A549 (cell line): ENCODE data around the gene PDE3A. TPM values are rescaled to one million over a fixed set of nuclear protein-coding genes. Genes with fewer than 3 reads are reported as not detected.

Experiments
- ATAC-seq, 2 experiments: fragments of 200-7000 bp in 1 of 2; fragments of >200 bp in 1 of 2; cut with Nextera tagmentation in 1 of 2; cut with Tn5 transposase in 1 of 2; 3 replicates each; pipeline versions ENCODE4 v1.8.0 to v1.9.1; 2018 to 2020; ENCODE audit warnings: mild to moderate bottlenecking in 1 of 2, moderate library complexity in 1 of 2
- CTCF ChIA-PET: fragments of 300-600 bp; sonication (Branson Sonifier 250); formaldehyde crosslinking; extraction: SDS; loops from one replicate; lab custom pipeline; 2021; ENCODE audit warnings: antibody characterized with exemption, inconsistent platforms; lab: Yijun Ruan, JAX
- POLR2A ChIA-PET: fragments of 350-600 bp; formaldehyde crosslinking; extraction: SDS; loops from one replicate; lab custom pipeline; 2021; ENCODE audit warnings: antibody characterized with exemption, inconsistent platforms; lab: Yijun Ruan, JAX
- DNase-seq, 2 experiments: peaks; one replicate each; pipeline versions ENCODE4 v3.0.0 to v3.0.0-alpha.2; 2011 to 2016; ENCODE audit warnings: low read depth in 1 of 2, low spot score in 1 of 2
- FAIRE-seq: peaks from 2 replicates; lab custom pipeline; 2011; peaks lifted over from hg19 to GRCh38; lab: Jason Lieb, UNC
- H3K27ac ChIP-seq, 2 experiments: fragments of >200 bp; sonication (Bioruptor Twin); formaldehyde crosslinking; 3 replicates each; pipeline ENCODE4 v1.5.1; 2016 to 2017
- H3K4me1 ChIP-seq: fragments of >200 bp; sonication (Bioruptor Twin); formaldehyde crosslinking; 3 replicates; pipeline ENCODE4 v1.6.1; 2016
- H3K4me2 ChIP-seq: fragments of >200 bp; sonication (Bioruptor Twin); formaldehyde crosslinking; 3 replicates; pipeline ENCODE4 v1.6.1; 2016
- H3K4me3 ChIP-seq: fragments of >200 bp; sonication (Bioruptor Twin); formaldehyde crosslinking; 3 replicates; pipeline ENCODE4 v1.5.1; 2016
- H3K9me3 ChIP-seq: fragments of >200 bp; sonication (Bioruptor Twin); formaldehyde crosslinking; 3 replicates; pipeline ENCODE4 v1.6.1; 2016
- ATOH8 ChIP-seq: fragments of 250-450 bp; sonication (Bioruptor Pico); IDR thresholded peaks from 2 replicates; pipeline ENCODE4 v1.5.0; 2020; ENCODE audit warnings: low read depth, mild to moderate bottlenecking, moderate library complexity
- CBX2 ChIP-seq: fragments of 200-600 bp; sonication (generic); IDR thresholded peaks from 2 replicates; pipeline ENCODE4 v1.6.1; 2016; ENCODE audit warnings: low read depth, mild to moderate bottlenecking, borderline replicate concordance
- CBX8 ChIP-seq: fragments of 200-600 bp; sonication (generic); IDR thresholded peaks from 2 replicates; pipeline ENCODE4 v1.6.1; 2016
- CEBPB ChIP-seq, 2 experiments: fragments of >200 bp in 1 of 2; sonication (Bioruptor Twin) in 1 of 2; formaldehyde crosslinking in 1 of 2; IDR thresholded peaks; 2 replicates each; pipeline ENCODE4 v1.6.1; 2012 to 2016
- CTCF ChIP-seq: fragments of >200 bp; sonication (Bioruptor Twin); formaldehyde crosslinking; IDR thresholded peaks from 3 replicates; pipeline ENCODE4 v1.5.1; 2016
- EHMT2 ChIP-seq: fragments of 200-600 bp; sonication (generic); IDR thresholded peaks from 2 replicates; pipeline ENCODE4 v1.6.1; 2016; ENCODE audit warnings: antibody characterized with exemption, low read depth, mild to moderate bottlenecking, moderate library complexity
- ELK1 ChIP-seq: fragments of 150-350 bp; IDR thresholded peaks from 2 replicates; pipeline ENCODE4 v1.6.1; 2014; ENCODE audit warnings: low read depth, mild to moderate bottlenecking, low read length
- EP300 ChIP-seq, 2 experiments: fragments of >200 bp; sonication (Bioruptor Twin); formaldehyde crosslinking; IDR thresholded peaks; 2 replicates in 1 of 2; 3 replicates in 1 of 2; pipeline ENCODE4 v1.6.1; 2016 to 2017
- ESRRA ChIP-seq: fragments of 150-350 bp; IDR thresholded peaks from 2 replicates; pipeline ENCODE4 v1.6.1; 2014; ENCODE audit warnings: mild to moderate bottlenecking, low read length, borderline replicate concordance
- HDAC2 ChIP-seq: fragments of 200-600 bp; sonication (generic); IDR thresholded peaks from 2 replicates; pipeline ENCODE4 v1.6.1; 2016
- HMGXB4 ChIP-seq: fragments of 250-450 bp; sonication (Bioruptor Pico); IDR thresholded peaks from 2 replicates; pipeline ENCODE4 v1.5.0; 2021; ENCODE audit warnings: mild to moderate bottlenecking, moderate library complexity, borderline replicate concordance
- HOXB13 ChIP-seq: fragments of 250-450 bp; sonication (Bioruptor Pico); IDR thresholded peaks from 2 replicates; pipeline ENCODE4 v1.5.0; 2020; ENCODE audit warnings: low read depth, mild to moderate bottlenecking, moderate library complexity
- KDM1A ChIP-seq: fragments of 200-600 bp; sonication (generic); IDR thresholded peaks from 2 replicates; pipeline ENCODE4 v1.6.1; 2016; ENCODE audit warnings: low read depth, mild to moderate bottlenecking
- KDM5A ChIP-seq: fragments of 200-600 bp; sonication (generic); IDR thresholded peaks from 2 replicates; pipeline ENCODE4 v1.6.1; 2016; ENCODE audit warnings: antibody characterized with exemption, mild to moderate bottlenecking
- MAX ChIP-seq: IDR thresholded peaks from 2 replicates; pipeline ENCODE4 v1.6.1; 2012
- NFE2L2 ChIP-seq: fragments of 150-350 bp; conservative IDR thresholded peaks from 2 replicates; pipeline ENCODE4 v1.6.1; 2014; ENCODE audit warnings: low read length
- PBX3 ChIP-seq: IDR thresholded peaks from 2 replicates; pipeline ENCODE4 v1.6.1; 2012
- RARB ChIP-seq: fragments of 250-450 bp; sonication (Bioruptor Pico); IDR thresholded peaks from 2 replicates; pipeline ENCODE4 v1.8.0; 2021; ENCODE audit warnings: mild to moderate bottlenecking, moderate library complexity
- RCOR1 ChIP-seq: fragments of 150-350 bp; IDR thresholded peaks from 2 replicates; pipeline ENCODE4 v1.6.1; 2014; ENCODE audit warnings: antibody characterized with exemption, low read length, low read depth
- REST ChIP-seq: fragments of 200-600 bp; sonication (generic); IDR thresholded peaks from 2 replicates; pipeline ENCODE4 v1.6.1; 2016; ENCODE audit warnings: antibody characterized with exemption, mild to moderate bottlenecking, moderate library complexity
- RNF2 ChIP-seq: fragments of 200-600 bp; sonication (generic); IDR thresholded peaks from 2 replicates; pipeline ENCODE4 v1.6.1; 2016; ENCODE audit warnings: low read depth, mild to moderate bottlenecking, antibody characterized with exemption, moderate library complexity, borderline replicate concordance
- TFCP2L1 ChIP-seq: fragments of 250-450 bp; sonication (Bioruptor Pico); IDR thresholded peaks from 2 replicates; pipeline ENCODE4 v1.5.0; 2021; ENCODE audit warnings: mild to moderate bottlenecking
- TP53 ChIP-seq: fragments of 250-450 bp; sonication (Bioruptor Pico); IDR thresholded peaks from 2 replicates; pipeline ENCODE4 v1.5.0; 2021; ENCODE audit warnings: mild to moderate bottlenecking, moderate library complexity
- ZFP36 ChIP-seq: fragments of 450-650 bp; IDR thresholded peaks from 2 replicates; pipeline ENCODE4 v1.6.1; 2014; ENCODE audit warnings: borderline replicate concordance; ENCODE audit not compliant: partially characterized antibody
- WGBS: methylation state at CpG from one replicate; pipeline ENCODE4 v1.1.6; 2017; ENCODE audit errors: missing lambda C conversion rate; 5-methylcytosine and 5-hydroxymethylcytosine counted together
- polyA plus RNA-seq, 4 experiments: library from polyadenylated mRNA; depleted of rRNA in 3 of 4; stranded (reverse); fragments of >200 nt; fragmentation: RNase III in 1 of 4; extraction: RNeasy Plus Mini Kit Qiagen cat#74134 plus additional on column Dnase treatment in 1 of 4; gene quantifications; 2 replicates in 3 of 4; 3 replicates in 1 of 4; pipeline ENCODE4 v1.2.3, GENCODE V29; 2011 to 2017

PDE3A gene
- polyA plus RNA-seq, 2 of the 4 experiments (the other 2 are of a cell fraction) = 7.6 to 12.7 TPM

GRCh38 chr12:20495997-20496396 lies 127.7 kb downstream of the PDE3A start:
- ATAC-seq (no peak), DNase-seq (no peak), FAIRE-seq (no peak)
- 91% methylated on average over 1 of the region's 1 CpG for WGBS
- TF ChIP-seq RNF2 = no peak
- TF ChIP-seq PBX3 = no peak
- no peak for TF ChIP-seq EP300 (IDR thresholded peaks at IDR 0.05)
- no peak for TF ChIP-seq REST
- TF ChIP-seq ZFP36 = no peak
- TF ChIP-seq EHMT2 = no peak
- no peak for TF ChIP-seq RARB
- no peak for TF ChIP-seq KDM1A
- no peak for TF ChIP-seq CBX8
- TF ChIP-seq KDM5A = no peak
- TF ChIP-seq HDAC2 = no peak
- TF ChIP-seq ATOH8 (CRISPR knock-in tag) = no peak
- peaks cover 8% of the 10 kb centered on the region; the same call in 2 of the 3 replicates for H3K9me3 ChIP-seq
- CTCF ChIA-PET = no interaction called here
- peaks cover 46% of the 10 kb centered on the region for H3K4me1 ChIP-seq
- POLR2A ChIA-PET = no interaction called here
- H3K27ac ChIP-seq = peak overlapping the region; percentile 63 to 80
- H3K4me2 ChIP-seq = no peak overlapping the region; the same call in 2 of the 3 replicates
- H3K4me3 ChIP-seq = no peak overlapping the region

GRCh38 chr12:20497707-20498106 lies 129.4 kb downstream of the PDE3A start:
- ATAC-seq = no peak
- POLR2A ChIA-PET = no interaction called here
- FAIRE-seq = peak; percentile 65

GRCh38 chr12:20501958-20502357 lies 133.6 kb downstream of the PDE3A start:
- no peak overlapping the region for H3K4me2 ChIP-seq
- no peak for FAIRE-seq
- POLR2A ChIA-PET = no interaction called here
- CTCF ChIA-PET = interaction anchor here (1.2 kb wide), 1 partner anchor 48 kb away, joined by 3 read pairs; no protein-coding TSS in a partner anchor
- ATAC-seq = no peak
- peaks cover 4% of the 10 kb centered on the region; the same call in 2 of the 3 replicates for H3K9me3 ChIP-seq
- peaks cover 31% of the 10 kb centered on the region for H3K4me1 ChIP-seq
- peak overlapping the region in 1 of 2 experiments; percentile 52; a peak in 2 of 6 replicates for H3K27ac ChIP-seq
- no peak for DNase-seq
- WGBS = 93% methylated on average over 2 of the region's 2 CpGs
- H3K4me3 ChIP-seq = no peak overlapping the region
- no peak for TF ChIP-seq RNF2
- TF ChIP-seq MAX = no peak
- no peak for TF ChIP-seq TFCP2L1 (CRISPR knock-in tag)
- no peak for TF ChIP-seq CTCF
- no peak for TF ChIP-seq ZFP36
- no peak for TF ChIP-seq CBX8
- no peak for TF ChIP-seq HMGXB4 (CRISPR knock-in tag)
- no peak for TF ChIP-seq KDM5A
- no peak for TF ChIP-seq HOXB13 (CRISPR knock-in tag)
- no peak for TF ChIP-seq ESRRA
- TF ChIP-seq ELK1 = no peak
- no peak for TF ChIP-seq TP53 (CRISPR knock-in tag)
- no peak for TF ChIP-seq CBX2
- no peak for TF ChIP-seq RCOR1
- no peak for TF ChIP-seq KDM1A

More at GRCh38 chr12:20497707-20498106, 129.4 kb downstream of the PDE3A start:
- Histone ChIP-seq H3K27ac (no peak overlapping the region), H3K9me3 (peaks cover 4% of the 10 kb centered on the region; the same call in 2 of the 3 replicates), H3K4me3 (no peak overlapping the region), H3K4me2 (no peak overlapping the region), H3K4me1 (peaks cover 35% of the 10 kb centered on the region)
- DNase-seq = no peak
- WGBS = 20% methylated on average over 3 of the region's 3 CpGs
- no peak for TF ChIP-seq NFE2L2
- no peak for TF ChIP-seq CEBPB (IDR thresholded peaks at IDR 0.05)
- CTCF ChIA-PET = no interaction called here
